Measurements from ENCODE around the gene EEIG2. TPM values are rescaled to one million over a fixed set of nuclear protein-coding genes. Genes with fewer than 3 reads are reported as not detected.
A peak's percentile ranks its signal among the peaks of the same experiment; 100 is the strongest.

Gene EEIG2
- polyA plus RNA-seq, 2 of the 4 experiments (the other 2 are of a cell fraction): 5.3 to 7.9 TPM

DNA sequence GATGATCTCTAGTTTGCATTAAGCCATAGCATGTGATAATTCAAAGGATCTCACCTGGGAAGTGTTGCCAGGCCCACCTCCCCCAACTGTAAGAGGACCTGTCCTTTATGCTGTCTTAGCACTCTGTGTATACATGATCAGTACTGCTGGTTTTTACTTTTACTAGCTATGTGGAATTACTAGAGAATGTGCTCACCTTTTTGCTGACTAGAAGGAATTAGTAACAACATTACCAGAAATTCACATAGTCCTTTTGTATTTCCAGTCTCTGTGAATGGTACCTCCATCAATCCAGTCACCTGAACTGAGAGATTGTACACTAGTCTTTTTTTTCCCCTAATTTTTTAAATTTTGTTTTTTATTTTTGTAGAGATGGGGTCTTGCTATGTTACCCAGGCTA is 46.6 kb downstream of the EEIG2 start:
- H3K4me1 ChIP-seq: peaks cover 8% of the 10 kb centered on the region; the same call in 1 of the 3 replicates
- no peak overlapping the region for H3K4me2 ChIP-seq
- DNase-seq (ENCODE audit: low read depth in 1 of 2, low spot score in 1 of 2) (no peak), FAIRE-seq (no peak), ATAC-seq (no peak)
- H3K9me3 ChIP-seq: no peaks in the 10 kb centered on the region
- CTCF ChIA-PET: no interaction called here
- H3K4me3 ChIP-seq: no peak overlapping the region
- POLR2A ChIA-PET: no interaction called here
- TF ChIP-seq EHF (CRISPR knock-in tag; IDR thresholded peaks at IDR 0.05) (no peak), MAFK (IDR thresholded peaks at IDR 0.05; ENCODE audit: partially characterized antibody) (peak; percentile 48)
- no peak overlapping the region for H3K27ac ChIP-seq

- ChIA-PET POLR2A (no interaction called here), CTCF (interaction anchor here (1.0 kb wide), 2 partner anchors 34 kb away, joined by 3 read pairs; no protein-coding TSS in a partner anchor)
- DNase-seq (ENCODE audit: low read depth in 1 of 2, low spot score in 1 of 2) (no peak), FAIRE-seq (no peak), ATAC-seq (no peak)
- WGBS (ENCODE audit: missing lambda C conversion rate): 86% methylated on average over 11 of the region's 11 CpGs
- H3K4me2 ChIP-seq: no peak overlapping the region
- no peak overlapping the region for H3K4me3 ChIP-seq
- H3K27ac ChIP-seq: no peak overlapping the region
- no peaks in the 10 kb centered on the region for H3K9me3 ChIP-seq
- H3K4me1 ChIP-seq: peaks cover 8% of the 10 kb centered on the region; the same call in 1 of the 3 replicates
- TF ChIP-seq ZC3H11A (IDR thresholded peaks at IDR 0.05) (no peak), JUNB (IDR thresholded peaks at IDR 0.05) (no peak), USF2 (IDR thresholded peaks at IDR 0.05) (no peak), HEYL (CRISPR knock-in tag; IDR thresholded peaks at IDR 0.05) (no peak), POLR2AphosphoS2 (conservative IDR thresholded peaks at IDR 0.05; ENCODE audit: low read length) (no peak), ZFP36 (IDR thresholded peaks at IDR 0.05; ENCODE audit: borderline replicate concordance, partially characterized antibody) (no peak), PHF8 (IDR thresholded peaks at IDR 0.05; ENCODE audit: borderline replicate concordance, low read depth) (no peak), TP53 (CRISPR knock-in tag; IDR thresholded peaks at IDR 0.05) (no peak), FOXS1 (CRISPR knock-in tag; IDR thresholded peaks at IDR 0.05) (no peak), GATA3 (IDR thresholded peaks at IDR 0.05; ENCODE audit: borderline replicate concordance) (no peak)
- TF ChIP-seq, protein P1, sequence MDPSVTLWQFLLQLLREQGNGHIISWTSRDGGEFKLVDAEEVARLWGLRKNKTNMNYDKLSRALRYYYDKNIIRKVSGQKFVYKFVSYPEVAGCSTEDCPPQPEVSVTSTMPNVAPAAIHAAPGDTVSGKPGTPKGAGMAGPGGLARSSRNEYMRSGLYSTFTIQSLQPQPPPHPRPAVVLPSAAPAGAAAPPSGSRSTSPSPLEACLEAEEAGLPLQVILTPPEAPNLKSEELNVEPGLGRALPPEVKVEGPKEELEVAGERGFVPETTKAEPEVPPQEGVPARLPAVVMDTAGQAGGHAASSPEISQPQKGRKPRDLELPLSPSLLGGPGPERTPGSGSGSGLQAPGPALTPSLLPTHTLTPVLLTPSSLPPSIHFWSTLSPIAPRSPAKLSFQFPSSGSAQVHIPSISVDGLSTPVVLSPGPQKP (IDR thresholded peaks at IDR 0.05; ENCODE audit: low read depth, low read length): no peak
Measured at GRCh38 chr1:108609483-108610049, 49.7 kb downstream of the EEIG2 start.

Other genes starting within 250 kb of the EEIG2 start
- gene NBPF6, start 109.8 kb upstream of the EEIG2 start, polyA plus RNA-seq (2011; rRNA removed): 0.07 TPM in 1 of 2 replicates, not detected in the other
- 0.18 TPM in 1 of 3 replicates, not detected in the others for gene NBPF6, start 109.8 kb upstream of the EEIG2 start, polyA plus RNA-seq (2017; fragmentation: RNase III; extraction: RNeasy Plus Mini Kit Qiagen cat#74134 plus additional on column Dnase treatment)
- gene HENMT1, start 101.0 kb downstream of the EEIG2 start, polyA plus RNA-seq (2011; rRNA removed): 8.7 and 9.7 TPM in 2 replicates
- 6.8 to 10.3 TPM (median 8.1 TPM) in 3 replicates for gene HENMT1, start 101.0 kb downstream of the EEIG2 start, polyA plus RNA-seq (2017; fragmentation: RNase III; extraction: RNeasy Plus Mini Kit Qiagen cat#74134 plus additional on column Dnase treatment)
- gene PRPF38B, start 132.2 kb downstream of the EEIG2 start, polyA plus RNA-seq (2011; rRNA removed): 25.8 and 41.6 TPM in 2 replicates
- gene PRPF38B, start 132.2 kb downstream of the EEIG2 start, polyA plus RNA-seq (2017; fragmentation: RNase III; extraction: RNeasy Plus Mini Kit Qiagen cat#74134 plus additional on column Dnase treatment): 34.9 to 38.8 TPM (median 36.8 TPM) in 3 replicates
- not detected in 2 replicates for gene FNDC7, start 152.8 kb downstream of the EEIG2 start, polyA plus RNA-seq (2011; rRNA removed)
- 0.03 TPM in 1 of 3 replicates, not detected in the others for gene FNDC7, start 152.8 kb downstream of the EEIG2 start, polyA plus RNA-seq (2017; fragmentation: RNase III; extraction: RNeasy Plus Mini Kit Qiagen cat#74134 plus additional on column Dnase treatment)
- gene STXBP3, start 186.6 kb downstream of the EEIG2 start, polyA plus RNA-seq (2011; rRNA removed): 28.1 and 44.8 TPM in 2 replicates
- 30.4 to 43.1 TPM (median 31.7 TPM) in 3 replicates for gene STXBP3, start 186.6 kb downstream of the EEIG2 start, polyA plus RNA-seq (2017; fragmentation: RNase III; extraction: RNeasy Plus Mini Kit Qiagen cat#74134 plus additional on column Dnase treatment)